Neural cell (in vitro differentiated cells): Measurements from ENCODE around the gene KCNJ16.

Experiments
- CTCF ChIP-seq: fragments of 450-650 bp; IDR thresholded peaks from 2 replicates; pipeline ENCODE4 v1.5.1; 2014; ENCODE audit warnings: antibody characterized with exemption, mild to moderate bottlenecking, moderate library complexity; ENCODE audit not compliant: poor library complexity, severe bottlenecking
- EP300 ChIP-seq: fragments of 450-650 bp; conservative IDR thresholded peaks from 2 replicates; pipeline ENCODE4 v1.6.1; 2014; ENCODE audit warnings: antibody characterized with exemption, mild to moderate bottlenecking, moderate library complexity; ENCODE audit not compliant: poor library complexity, severe bottlenecking
- EZH2 ChIP-seq: fragments of 200-600, 300-800 bp; shearing (Covaris generic), sonication (generic); IDR thresholded peaks from 2 replicates; pipeline ENCODE4 v1.6.1; 2014; ENCODE audit warnings: antibody characterized with exemption, low read length, borderline replicate concordance, mild to moderate bottlenecking; ENCODE audit not compliant: insufficient read depth, poor library complexity, severe bottlenecking
- MXI1 ChIP-seq: fragments of 450-650 bp; conservative IDR thresholded peaks from 2 replicates; pipeline ENCODE4 v1.6.1; 2014; ENCODE audit warnings: antibody characterized with exemption, mild to moderate bottlenecking; ENCODE audit not compliant: poor library complexity, severe bottlenecking
- POLR2AphosphoS5 ChIP-seq: IDR thresholded peaks from 2 replicates; pipeline ENCODE4 v1.6.1; 2012
- RAD21 ChIP-seq: fragments of 450-650 bp; conservative IDR thresholded peaks from 2 replicates; pipeline ENCODE4 v1.6.1; 2014; ENCODE audit warnings: antibody characterized with exemption, mild to moderate bottlenecking, moderate library complexity
- SMC3 ChIP-seq: fragments of 450-650 bp; conservative IDR thresholded peaks from 2 replicates; pipeline ENCODE4 v1.6.1; 2014; ENCODE audit warnings: antibody characterized with exemption, mild to moderate bottlenecking, moderate library complexity; ENCODE audit not compliant: poor library complexity
- TAF1 ChIP-seq: IDR thresholded peaks from 2 replicates; pipeline ENCODE4 v1.6.1; 2012; ENCODE audit warnings: low read depth

- TF ChIP-seq CTCF (no peak), SMC3 (no peak), EP300 (no peak), TAF1 (no peak), EZH2 (no peak), POLR2AphosphoS5 (no peak), RAD21 (no peak), MXI1 (no peak)
These were observed 21.5 kb upstream of the KCNJ16 start for GRCh38 chr17:70053241-70054234.
